ENCODE results near the gene LHFPL3.

DNA sequence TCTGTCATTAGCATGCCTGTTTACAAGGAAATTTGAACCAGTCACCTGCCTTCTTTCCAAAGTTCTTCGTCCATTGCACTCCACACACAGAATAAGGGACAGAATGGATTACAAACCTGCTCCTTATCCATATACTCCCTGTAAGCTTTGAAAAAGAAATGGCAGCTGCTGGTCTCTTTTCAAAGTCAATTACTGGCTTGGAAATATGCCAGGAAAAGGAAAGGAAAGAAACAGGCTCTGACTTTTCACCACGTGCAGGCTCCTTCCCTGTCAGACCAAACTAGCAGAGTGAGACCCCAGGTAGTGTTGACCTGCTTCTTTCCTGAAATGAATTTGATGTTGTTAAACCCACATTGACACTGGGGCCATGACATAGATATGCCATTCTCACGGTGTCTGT lies 84.5 kb downstream of the LHFPL3 start:
- TF ChIP-seq, protein P1, sequence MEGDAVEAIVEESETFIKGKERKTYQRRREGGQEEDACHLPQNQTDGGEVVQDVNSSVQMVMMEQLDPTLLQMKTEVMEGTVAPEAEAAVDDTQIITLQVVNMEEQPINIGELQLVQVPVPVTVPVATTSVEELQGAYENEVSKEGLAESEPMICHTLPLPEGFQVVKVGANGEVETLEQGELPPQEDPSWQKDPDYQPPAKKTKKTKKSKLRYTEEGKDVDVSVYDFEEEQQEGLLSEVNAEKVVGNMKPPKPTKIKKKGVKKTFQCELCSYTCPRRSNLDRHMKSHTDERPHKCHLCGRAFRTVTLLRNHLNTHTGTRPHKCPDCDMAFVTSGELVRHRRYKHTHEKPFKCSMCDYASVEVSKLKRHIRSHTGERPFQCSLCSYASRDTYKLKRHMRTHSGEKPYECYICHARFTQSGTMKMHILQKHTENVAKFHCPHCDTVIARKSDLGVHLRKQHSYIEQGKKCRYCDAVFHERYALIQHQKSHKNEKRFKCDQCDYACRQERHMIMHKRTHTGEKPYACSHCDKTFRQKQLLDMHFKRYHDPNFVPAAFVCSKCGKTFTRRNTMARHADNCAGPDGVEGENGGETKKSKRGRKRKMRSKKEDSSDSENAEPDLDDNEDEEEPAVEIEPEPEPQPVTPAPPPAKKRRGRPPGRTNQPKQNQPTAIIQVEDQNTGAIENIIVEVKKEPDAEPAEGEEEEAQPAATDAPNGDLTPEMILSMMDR (IDR thresholded peaks at IDR 0.05; ENCODE audit: poor library complexity, severe bottlenecking) = no peak
- no peak for TF ChIP-seq EZH2 (IDR thresholded peaks at IDR 0.05; ENCODE audit: borderline replicate concordance, insufficient read depth, low read length, poor library complexity, severe bottlenecking)
- TF ChIP-seq TAF1 (IDR thresholded peaks at IDR 0.05; ENCODE audit: low read depth) = no peak
- TF ChIP-seq POLR2AphosphoS5 (IDR thresholded peaks at IDR 0.05) = no peak
